ENCODE data around the gene WDR74. TPM values are rescaled to one million over a fixed set of nuclear protein-coding genes. Genes with fewer than 3 reads are reported as not detected.

The WDR74 gene
- total and polyA plus RNA-seq, 2 donors (not counting 1 experiment from before 2014, with no cell fraction given) = 14.8 to 86.9 TPM

DNA sequence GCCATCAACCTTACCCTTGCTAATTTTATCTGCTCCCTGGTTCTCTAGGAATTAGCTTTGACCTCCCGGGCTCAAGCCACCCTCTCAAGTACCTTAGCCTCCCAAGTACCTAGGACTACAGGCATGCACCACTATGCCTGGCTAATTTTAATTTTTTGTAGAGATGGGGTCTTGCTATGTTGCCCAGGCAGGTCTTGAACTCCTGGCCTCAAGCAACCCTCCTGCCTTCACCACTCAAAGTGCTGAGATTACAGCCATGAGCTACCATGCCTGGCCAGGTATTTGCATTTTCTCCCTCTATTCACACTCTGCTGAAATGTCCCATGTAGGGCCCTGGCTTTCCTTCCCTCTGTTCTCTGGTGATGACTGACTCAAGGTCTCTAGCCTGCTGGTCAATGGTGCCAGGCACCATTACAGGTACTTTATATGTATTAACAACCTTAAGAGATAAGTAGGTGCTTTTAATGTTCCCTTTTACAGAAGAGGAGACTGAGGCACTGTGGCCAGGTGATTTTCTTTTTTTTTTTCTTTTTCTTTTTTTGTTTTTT lies 8.5 kb upstream of the WDR74 start:
- peaks cover 3% of the 10 kb centered on the region for H3K36me3 ChIP-seq (ENCODE audit: control insufficient read depth, insufficient read depth, low read length)
- no peak overlapping the region for H3K4me2 ChIP-seq (ENCODE audit: extremely low read depth, insufficient read depth, low read length)
- no peaks in the 10 kb centered on the region for H3K9me3 ChIP-seq (ENCODE audit: control insufficient read depth, insufficient read depth, low read depth, low read length)
- H3K27ac ChIP-seq (ENCODE audit: insufficient read depth, low read length) = no peak overlapping the region
- no peaks in the 10 kb centered on the region for H4K20me1 ChIP-seq (ENCODE audit: control insufficient read depth, extremely low read depth, insufficient read depth, low read length)
- H3K9ac ChIP-seq (ENCODE audit: insufficient read depth, low read length) = no peak overlapping the region
- H3K4me1 ChIP-seq (ENCODE audit: control insufficient read depth, extremely low read depth, insufficient read depth, low read length) = no peaks in the 10 kb centered on the region
- H3K4me3 ChIP-seq (replicated peaks in 1 of 4; ENCODE audit: control extremely low read depth in 1 of 4, insufficient read depth in 1 of 4, low read depth in 3 of 4, low read length in 4 of 4) = no peak overlapping the region
- no peak for TF ChIP-seq EZH2 (IDR thresholded peaks at IDR 0.05; ENCODE audit: low read length, missing control alignments)
- TF ChIP-seq, protein P1, sequence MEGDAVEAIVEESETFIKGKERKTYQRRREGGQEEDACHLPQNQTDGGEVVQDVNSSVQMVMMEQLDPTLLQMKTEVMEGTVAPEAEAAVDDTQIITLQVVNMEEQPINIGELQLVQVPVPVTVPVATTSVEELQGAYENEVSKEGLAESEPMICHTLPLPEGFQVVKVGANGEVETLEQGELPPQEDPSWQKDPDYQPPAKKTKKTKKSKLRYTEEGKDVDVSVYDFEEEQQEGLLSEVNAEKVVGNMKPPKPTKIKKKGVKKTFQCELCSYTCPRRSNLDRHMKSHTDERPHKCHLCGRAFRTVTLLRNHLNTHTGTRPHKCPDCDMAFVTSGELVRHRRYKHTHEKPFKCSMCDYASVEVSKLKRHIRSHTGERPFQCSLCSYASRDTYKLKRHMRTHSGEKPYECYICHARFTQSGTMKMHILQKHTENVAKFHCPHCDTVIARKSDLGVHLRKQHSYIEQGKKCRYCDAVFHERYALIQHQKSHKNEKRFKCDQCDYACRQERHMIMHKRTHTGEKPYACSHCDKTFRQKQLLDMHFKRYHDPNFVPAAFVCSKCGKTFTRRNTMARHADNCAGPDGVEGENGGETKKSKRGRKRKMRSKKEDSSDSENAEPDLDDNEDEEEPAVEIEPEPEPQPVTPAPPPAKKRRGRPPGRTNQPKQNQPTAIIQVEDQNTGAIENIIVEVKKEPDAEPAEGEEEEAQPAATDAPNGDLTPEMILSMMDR (conservative IDR thresholded peaks at IDR 0.05 in 1 of 2, IDR thresholded peaks at IDR 0.05 in 1 of 2; ENCODE audit: low read depth in 1 of 2, low read length in 2 of 2) = no peak
- DNase-seq (ENCODE audit: low read depth in 2 of 2) = no peak
- no peak overlapping the region for H2AFZ ChIP-seq (ENCODE audit: low read length)
- H3K79me2 ChIP-seq (ENCODE audit: control insufficient read depth, insufficient read depth, low read length) = no peaks in the 10 kb centered on the region
- H3K27me3 ChIP-seq (ENCODE audit: control insufficient read depth, insufficient read depth, low read length) = no peaks in the 10 kb centered on the region

DNA sequence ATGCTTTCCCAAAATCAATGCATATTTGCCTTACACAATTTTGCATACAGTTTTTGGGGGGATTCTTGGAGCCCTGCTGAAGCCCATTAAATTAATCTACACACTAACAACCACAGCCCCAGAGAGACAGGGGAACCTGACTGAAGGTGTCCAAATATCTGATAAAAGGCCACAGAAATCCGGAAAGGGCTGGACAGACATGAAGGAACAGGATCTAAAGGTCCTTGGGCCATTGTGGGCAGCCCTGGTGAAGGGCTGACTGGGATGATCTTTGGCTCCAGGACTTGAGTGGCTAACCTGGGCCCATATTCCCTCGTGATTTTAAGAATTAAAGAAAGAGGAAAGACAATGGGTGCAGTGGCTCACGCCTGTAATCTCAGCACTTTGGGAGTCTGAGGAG lies 6.8 kb upstream of the WDR74 start:
- no peak for DNase-seq (ENCODE audit: low read depth in 2 of 2)
- H3K4me2 ChIP-seq (ENCODE audit: extremely low read depth, insufficient read depth, low read length) = no peak overlapping the region
- no peaks in the 10 kb centered on the region for H4K20me1 ChIP-seq (ENCODE audit: control insufficient read depth, extremely low read depth, insufficient read depth, low read length)
- no peaks in the 10 kb centered on the region for H3K79me2 ChIP-seq (ENCODE audit: control insufficient read depth, insufficient read depth, low read length)
- no peak overlapping the region for H3K9ac ChIP-seq (ENCODE audit: insufficient read depth, low read length)
- no peak for TF ChIP-seq EZH2 (IDR thresholded peaks at IDR 0.05; ENCODE audit: low read length, missing control alignments)
- TF ChIP-seq, protein P1 (conservative IDR thresholded peaks at IDR 0.05 in 1 of 2, IDR thresholded peaks at IDR 0.05 in 1 of 2; ENCODE audit: low read depth in 1 of 2, low read length in 2 of 2) = no peak
- no peaks in the 10 kb centered on the region for H3K27me3 ChIP-seq (ENCODE audit: control insufficient read depth, insufficient read depth, low read length)
- no peak overlapping the region for H2AFZ ChIP-seq (ENCODE audit: low read length)
- no peak overlapping the region for H3K27ac ChIP-seq (ENCODE audit: insufficient read depth, low read length)
- H3K4me1 ChIP-seq (ENCODE audit: control insufficient read depth, extremely low read depth, insufficient read depth, low read length) = peaks cover 5% of the 10 kb centered on the region
- no peak overlapping the region for H3K4me3 ChIP-seq (replicated peaks in 1 of 4; ENCODE audit: control extremely low read depth in 1 of 4, insufficient read depth in 1 of 4, low read depth in 3 of 4, low read length in 4 of 4)
- H3K9me3 ChIP-seq (ENCODE audit: control insufficient read depth, insufficient read depth, low read depth, low read length) = no peaks in the 10 kb centered on the region
- no peaks in the 10 kb centered on the region for H3K36me3 ChIP-seq (ENCODE audit: control insufficient read depth, insufficient read depth, low read length)

DNA sequence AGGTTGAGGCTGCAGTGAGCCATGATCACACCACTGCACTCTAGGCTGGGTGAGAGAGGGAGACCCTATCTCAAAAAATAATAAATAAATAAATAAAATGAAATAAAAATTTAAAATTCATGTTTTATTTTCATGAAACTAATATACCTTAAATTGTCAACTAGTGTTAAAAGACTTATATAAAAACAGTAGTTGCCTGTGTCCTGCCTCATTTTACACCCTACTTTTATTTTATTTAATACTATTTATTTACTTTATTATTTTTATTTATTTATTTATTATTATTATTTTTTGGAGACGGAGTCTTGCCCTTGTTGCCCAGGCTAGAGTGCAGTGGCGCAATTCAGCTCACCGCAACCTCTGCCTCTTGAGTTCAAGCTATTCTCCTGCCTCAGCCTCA lies 4.8 kb upstream of the WDR74 start:
- no peak overlapping the region for H3K27ac ChIP-seq (ENCODE audit: insufficient read depth, low read length)
- TF ChIP-seq EZH2 (IDR thresholded peaks at IDR 0.05; ENCODE audit: low read length, missing control alignments) = no peak
- TF ChIP-seq, protein P1 (conservative IDR thresholded peaks at IDR 0.05 in 1 of 2, IDR thresholded peaks at IDR 0.05 in 1 of 2; ENCODE audit: low read depth in 1 of 2, low read length in 2 of 2) = no peak

More for the DNA sequence above, 4.8 kb upstream of the WDR74 start:
- no peaks in the 10 kb centered on the region for H4K20me1 ChIP-seq (ENCODE audit: control insufficient read depth, extremely low read depth, insufficient read depth, low read length)
- H3K4me2 ChIP-seq (ENCODE audit: extremely low read depth, insufficient read depth, low read length) = no peak overlapping the region
- H3K9me3 ChIP-seq (ENCODE audit: control insufficient read depth, insufficient read depth, low read depth, low read length) = no peaks in the 10 kb centered on the region
- no peak for DNase-seq (ENCODE audit: low read depth in 2 of 2)
- no peaks in the 10 kb centered on the region for H3K36me3 ChIP-seq (ENCODE audit: control insufficient read depth, insufficient read depth, low read length)
- no peak overlapping the region for H3K4me3 ChIP-seq (replicated peaks in 1 of 4; ENCODE audit: control extremely low read depth in 1 of 4, insufficient read depth in 1 of 4, low read depth in 3 of 4, low read length in 4 of 4)
- H3K9ac ChIP-seq (ENCODE audit: insufficient read depth, low read length) = no peak overlapping the region
- H3K79me2 ChIP-seq (ENCODE audit: control insufficient read depth, insufficient read depth, low read length) = peaks cover 2% of the 10 kb centered on the region
- H2AFZ ChIP-seq (ENCODE audit: low read length) = no peak overlapping the region
- H3K4me1 ChIP-seq (ENCODE audit: control insufficient read depth, extremely low read depth, insufficient read depth, low read length) = peaks cover 5% of the 10 kb centered on the region
- H3K27me3 ChIP-seq (ENCODE audit: control insufficient read depth, insufficient read depth, low read length) = no peaks in the 10 kb centered on the region

All from fibroblast of lung (primary cell).